Activated naive CD8-positive, alpha-beta T cell treated with anti-CD3 and anti-CD28 coated beads, Interleukin-2, amount 50 U/mL, for 24 hours (primary cell): ENCODE results near the gene ADAM10.

Source experiments
- ATAC-seq: fragments of 150-1000 bp; cut with Tn5 transposase; one replicate; pipeline ENCODE4 v1.10.0; 2021
- DNase-seq: peaks from one replicate; pipeline ENCODE4 v3.0.0; 2021
- H3K27ac Mint-ChIP-seq: one replicate; pipeline ENCODE4 v1.8.0; 2021; ENCODE audit warnings: mild to moderate bottlenecking, mixed read lengths
- H3K27me3 Mint-ChIP-seq: one replicate; pipeline ENCODE4 v1.8.0; 2021; ENCODE audit warnings: mixed read lengths
- H3K36me3 Mint-ChIP-seq: one replicate; pipeline ENCODE4 v1.8.0; 2021; ENCODE audit warnings: low read depth, mixed read lengths
- H3K4me1 Mint-ChIP-seq: one replicate; pipeline ENCODE4 v1.8.0; 2021; ENCODE audit warnings: mixed read lengths
- H3K4me3 Mint-ChIP-seq: one replicate; pipeline ENCODE4 v1.8.0; 2021; ENCODE audit warnings: mild to moderate bottlenecking, moderate library complexity, mixed read lengths
- H3K9me3 Mint-ChIP-seq: one replicate; pipeline ENCODE4 v1.8.0; 2021; ENCODE audit warnings: mixed read lengths

Gene ADAM10

DNA sequence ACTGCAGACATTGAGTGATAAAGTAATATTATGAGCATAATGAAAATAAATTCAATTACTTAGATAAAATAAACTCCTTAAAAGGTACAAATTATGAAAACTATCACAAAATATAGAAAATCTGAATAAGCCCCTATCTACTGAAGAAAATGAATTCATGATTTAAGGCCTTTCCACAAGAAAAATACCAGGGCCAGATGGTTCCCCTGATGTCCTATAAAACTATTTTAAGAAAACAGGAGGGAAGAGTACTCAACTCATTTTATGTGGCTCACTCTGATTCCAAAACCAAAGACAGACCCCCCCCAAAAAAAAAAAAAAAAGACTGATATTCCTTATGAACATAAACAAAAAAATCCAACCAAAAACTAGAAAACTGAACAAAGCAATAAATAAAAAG, 59.9 kb downstream of the ADAM10 start:
- DNase-seq: no peak
- H3K27me3 Mint-ChIP-seq: no peaks in the 10 kb centered on the region
- peaks cover 4% of the 10 kb centered on the region for H3K36me3 Mint-ChIP-seq
- ATAC-seq: no peak
- H3K9me3 Mint-ChIP-seq: no peaks in the 10 kb centered on the region
- H3K4me3 Mint-ChIP-seq: no peak overlapping the region
- peaks cover 35% of the 10 kb centered on the region for H3K4me1 Mint-ChIP-seq
- no peak overlapping the region for H3K27ac Mint-ChIP-seq

DNA sequence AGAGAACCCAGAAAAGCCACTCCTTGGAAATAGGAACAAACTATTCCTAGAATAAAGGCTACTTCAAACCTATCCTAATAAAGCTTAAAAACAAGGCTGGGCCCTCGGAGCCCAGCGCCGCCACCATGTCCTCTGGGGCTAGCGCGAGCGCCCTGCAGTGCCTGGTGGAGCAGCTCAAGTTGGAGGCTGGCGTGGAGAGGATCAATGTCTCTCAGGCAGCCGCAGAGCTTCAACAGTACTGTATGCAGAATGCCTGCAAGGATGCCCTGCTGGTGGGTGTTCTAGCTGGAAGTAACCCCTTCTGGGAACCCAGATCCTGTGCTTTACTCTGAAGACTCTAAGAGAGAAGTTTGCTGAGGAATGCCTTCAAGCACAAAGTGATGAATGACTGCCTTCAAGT, 63.2 kb downstream of the ADAM10 start:
- Mint-ChIP-seq H3K36me3 (peaks cover 6% of the 10 kb centered on the region), H3K4me1 (peaks cover 38% of the 10 kb centered on the region), H3K4me3 (no peak overlapping the region), H3K27me3 (no peaks in the 10 kb centered on the region), H3K27ac (no peak overlapping the region), H3K9me3 (no peaks in the 10 kb centered on the region)
- DNase-seq: no peak
- ATAC-seq: no peak

DNA sequence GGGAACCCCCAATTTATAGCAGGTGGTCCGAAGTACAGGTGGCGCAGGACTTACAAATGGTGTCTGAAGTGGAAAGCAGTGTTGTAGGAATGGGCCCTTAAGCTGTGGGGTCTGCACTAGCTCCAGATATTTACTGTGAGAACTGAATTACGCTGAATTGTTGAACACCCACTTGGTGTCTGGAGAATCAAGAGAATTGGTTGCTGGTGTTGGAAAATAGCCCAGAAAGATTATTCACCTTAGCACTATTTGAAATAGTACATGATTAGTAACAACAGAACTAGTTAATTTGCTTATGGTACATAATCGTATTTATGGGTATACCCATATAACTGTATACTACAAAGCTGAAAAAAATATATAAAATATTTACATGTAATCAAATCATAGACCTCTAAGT, 64.8 kb downstream of the ADAM10 start:
- H3K4me1 Mint-ChIP-seq: peaks cover 22% of the 10 kb centered on the region
- no peaks in the 10 kb centered on the region for H3K9me3 Mint-ChIP-seq
- peaks cover 6% of the 10 kb centered on the region for H3K36me3 Mint-ChIP-seq
- no peak overlapping the region for H3K4me3 Mint-ChIP-seq
- DNase-seq (no peak), ATAC-seq (no peak)
- H3K27ac Mint-ChIP-seq: no peak overlapping the region
- no peaks in the 10 kb centered on the region for H3K27me3 Mint-ChIP-seq

DNA sequence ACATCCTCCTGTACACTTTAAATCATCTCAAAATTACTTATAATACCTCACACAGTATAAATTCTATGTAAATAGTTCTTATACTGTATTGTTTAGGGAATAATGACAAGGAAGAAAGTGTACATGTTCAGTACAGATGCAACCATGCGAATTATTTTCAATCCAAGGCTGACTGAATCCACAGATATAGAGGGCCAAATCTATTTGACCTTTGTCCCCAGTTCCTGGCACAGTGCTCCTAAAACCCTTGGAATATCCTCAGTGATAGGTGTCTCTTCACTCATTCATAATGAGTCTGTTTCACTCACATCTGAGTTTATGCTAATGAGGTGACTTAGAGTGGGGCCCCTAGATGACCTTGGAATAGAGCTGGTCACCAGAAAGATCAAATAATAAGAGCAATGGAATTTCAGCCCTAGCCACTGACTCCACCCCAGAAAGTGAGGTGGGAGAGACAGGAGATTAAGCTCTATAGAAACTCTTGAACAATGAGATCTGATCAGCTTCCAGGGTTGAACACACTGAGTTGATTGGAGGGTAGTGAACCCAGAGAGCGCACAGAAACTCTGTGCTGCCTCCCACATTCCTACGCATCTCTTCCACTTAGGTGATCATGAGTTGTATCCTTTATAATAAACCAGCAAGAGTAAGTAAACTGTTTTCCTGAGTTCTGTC, 65.3 kb downstream of the ADAM10 start:
- no peak overlapping the region for H3K27ac Mint-ChIP-seq

DNA sequence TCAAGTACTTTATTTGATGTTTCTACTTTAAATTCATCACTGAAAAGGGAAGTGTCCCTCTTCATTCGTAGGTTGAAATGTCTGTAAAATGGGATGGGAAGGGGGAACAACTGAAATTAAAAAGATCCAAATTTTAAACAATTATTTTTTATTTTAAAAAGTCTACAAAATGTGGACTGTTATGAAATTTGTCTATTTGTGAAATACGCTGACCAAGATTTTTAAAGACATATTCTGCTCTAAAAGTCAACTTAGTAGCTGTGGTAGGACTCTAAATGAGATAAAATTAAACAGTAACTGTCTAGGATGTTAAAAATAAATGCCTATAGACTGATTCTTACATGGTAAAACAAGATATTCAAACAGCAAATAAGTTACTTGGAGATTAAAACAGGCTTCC, 67.3 kb downstream of the ADAM10 start:
- H3K4me3 Mint-ChIP-seq: no peak overlapping the region
- peaks cover 6% of the 10 kb centered on the region for H3K36me3 Mint-ChIP-seq
- H3K27ac Mint-ChIP-seq: no peak overlapping the region
- no peak for DNase-seq
- peaks cover 22% of the 10 kb centered on the region for H3K4me1 Mint-ChIP-seq
- no peaks in the 10 kb centered on the region for H3K9me3 Mint-ChIP-seq
- H3K27me3 Mint-ChIP-seq: no peaks in the 10 kb centered on the region
- no peak for ATAC-seq

More for the DNA sequence above, 65.3 kb downstream of the ADAM10 start:
- Mint-ChIP-seq H3K9me3 (no peaks in the 10 kb centered on the region), H3K36me3 (peaks cover 6% of the 10 kb centered on the region), H3K4me1 (peaks cover 21% of the 10 kb centered on the region), H3K4me3 (no peak overlapping the region), H3K27me3 (no peaks in the 10 kb centered on the region)
- no peak for ATAC-seq
- no peak for DNase-seq

DNA sequence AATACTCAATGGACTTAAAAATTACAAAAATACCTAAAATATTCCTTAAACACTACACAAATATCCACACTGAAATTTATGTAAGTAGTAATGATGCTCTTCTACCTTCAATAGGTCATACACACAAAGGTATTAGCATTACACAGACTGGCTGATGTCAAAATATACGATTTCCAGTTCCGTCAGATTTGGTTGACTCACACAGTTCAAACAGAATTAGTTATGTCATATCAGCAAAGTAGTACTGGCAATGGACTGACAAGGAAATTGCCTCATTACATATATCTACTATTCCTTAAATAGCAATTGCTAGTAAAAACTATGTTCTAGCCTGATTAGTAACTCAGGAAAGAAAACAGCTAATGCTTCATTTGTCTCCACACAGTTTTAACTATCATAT, 70.8 kb downstream of the ADAM10 start:
- DNase-seq: no peak
- no peak overlapping the region for H3K4me3 Mint-ChIP-seq
- no peaks in the 10 kb centered on the region for H3K36me3 Mint-ChIP-seq
- peaks cover 14% of the 10 kb centered on the region for H3K4me1 Mint-ChIP-seq
- ATAC-seq: no peak
- no peak overlapping the region for H3K27ac Mint-ChIP-seq
- H3K9me3 Mint-ChIP-seq: no peaks in the 10 kb centered on the region
- H3K27me3 Mint-ChIP-seq: no peaks in the 10 kb centered on the region

DNA sequence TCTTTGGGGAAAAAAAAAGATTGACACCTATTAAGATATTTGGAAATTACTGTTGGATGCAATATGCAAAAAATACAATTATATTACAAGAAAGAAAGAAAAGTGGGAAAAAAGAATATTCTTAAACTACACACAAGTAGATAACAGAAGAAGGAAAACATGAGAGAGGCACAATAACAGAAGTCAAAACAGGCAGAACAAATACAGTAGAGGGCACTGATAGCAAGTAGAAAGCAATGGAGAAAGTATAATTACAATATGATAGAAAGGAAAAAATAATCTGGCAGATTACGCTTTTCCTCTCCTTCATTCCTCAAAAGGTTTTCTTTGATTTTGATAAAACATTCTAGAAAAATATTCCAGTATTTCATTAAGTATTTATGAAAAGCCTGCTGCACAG, 72.1 kb downstream of the ADAM10 start:
- DNase-seq (no peak), ATAC-seq (no peak)
- H3K36me3 Mint-ChIP-seq: no peaks in the 10 kb centered on the region
- no peaks in the 10 kb centered on the region for H3K27me3 Mint-ChIP-seq
- no peak overlapping the region for H3K4me3 Mint-ChIP-seq
- no peak overlapping the region for H3K27ac Mint-ChIP-seq
- peaks cover 12% of the 10 kb centered on the region for H3K4me1 Mint-ChIP-seq
- no peaks in the 10 kb centered on the region for H3K9me3 Mint-ChIP-seq

DNA sequence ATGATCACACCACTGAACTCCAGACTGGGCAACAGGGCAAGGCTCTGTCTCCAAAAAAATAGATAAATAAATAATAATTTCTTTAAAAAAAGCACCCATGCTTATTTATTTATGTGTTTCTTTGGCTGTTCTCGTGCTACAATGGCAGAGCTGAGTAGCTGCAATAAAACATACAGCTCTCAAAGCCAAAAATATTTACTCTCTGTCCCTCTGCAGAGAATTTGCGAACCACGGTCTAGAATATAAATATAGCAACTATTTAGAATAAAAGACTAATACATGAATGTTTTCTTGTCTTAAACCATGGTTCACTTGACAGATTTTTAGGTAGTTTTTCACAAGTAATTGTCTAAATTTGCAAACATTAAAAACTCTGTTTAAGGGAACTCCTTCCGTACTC, 72.7 kb downstream of the ADAM10 start:
- Mint-ChIP-seq H3K4me3 (no peak overlapping the region), H3K36me3 (no peaks in the 10 kb centered on the region), H3K27me3 (no peaks in the 10 kb centered on the region), H3K27ac (no peak overlapping the region), H3K9me3 (no peaks in the 10 kb centered on the region), H3K4me1 (peaks cover 9% of the 10 kb centered on the region)
- ATAC-seq (no peak), DNase-seq (no peak)

DNA sequence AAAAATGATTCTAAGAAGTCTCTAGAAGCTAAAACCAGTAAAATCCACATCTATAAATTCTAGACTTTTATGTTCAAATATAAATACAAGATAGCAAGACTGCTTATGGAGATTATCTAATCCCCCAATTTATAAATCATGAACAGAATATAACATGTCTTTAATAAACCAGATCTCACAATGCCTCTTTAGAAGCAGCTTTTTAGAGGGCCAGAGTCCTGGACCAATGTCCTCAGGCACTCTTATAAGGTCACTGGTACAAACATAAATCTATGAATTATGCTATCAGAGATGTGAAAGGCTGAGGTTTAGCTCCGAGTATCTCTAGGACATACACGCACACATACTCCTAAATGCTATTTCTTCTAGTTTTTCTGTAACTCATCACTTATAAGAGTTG, 78.3 kb downstream of the ADAM10 start:
- Mint-ChIP-seq H3K4me3 (no peak overlapping the region), H3K27ac (no peak overlapping the region), H3K36me3 (peaks cover 5% of the 10 kb centered on the region), H3K9me3 (no peaks in the 10 kb centered on the region), H3K27me3 (no peaks in the 10 kb centered on the region), H3K4me1 (peaks cover 14% of the 10 kb centered on the region)
- no peak for ATAC-seq
- DNase-seq: no peak

DNA sequence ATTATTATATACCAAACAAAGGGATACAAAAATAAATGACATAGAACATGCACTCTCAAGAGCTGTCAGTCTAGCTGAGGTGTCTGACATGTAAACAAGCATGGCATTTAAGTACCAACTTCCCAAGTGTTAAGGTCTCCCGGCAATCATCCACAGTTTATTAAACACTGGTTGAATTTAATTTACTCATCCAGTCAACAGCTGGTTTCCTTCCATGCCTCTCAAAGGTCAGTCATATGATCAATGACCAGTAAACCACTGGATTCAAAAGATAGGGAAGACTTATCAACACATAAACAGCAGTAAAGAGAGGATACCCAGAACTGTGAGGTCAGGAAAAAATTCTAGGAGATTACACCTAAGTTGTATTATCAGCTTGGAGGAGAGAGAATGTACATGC, 80.4 kb downstream of the ADAM10 start:
- Mint-ChIP-seq H3K36me3 (peaks cover 14% of the 10 kb centered on the region), H3K4me1 (peaks cover 18% of the 10 kb centered on the region), H3K4me3 (no peak overlapping the region), H3K27me3 (no peaks in the 10 kb centered on the region), H3K27ac (no peak overlapping the region), H3K9me3 (peaks cover 4% of the 10 kb centered on the region)
- ATAC-seq: no peak
- no peak for DNase-seq

DNA sequence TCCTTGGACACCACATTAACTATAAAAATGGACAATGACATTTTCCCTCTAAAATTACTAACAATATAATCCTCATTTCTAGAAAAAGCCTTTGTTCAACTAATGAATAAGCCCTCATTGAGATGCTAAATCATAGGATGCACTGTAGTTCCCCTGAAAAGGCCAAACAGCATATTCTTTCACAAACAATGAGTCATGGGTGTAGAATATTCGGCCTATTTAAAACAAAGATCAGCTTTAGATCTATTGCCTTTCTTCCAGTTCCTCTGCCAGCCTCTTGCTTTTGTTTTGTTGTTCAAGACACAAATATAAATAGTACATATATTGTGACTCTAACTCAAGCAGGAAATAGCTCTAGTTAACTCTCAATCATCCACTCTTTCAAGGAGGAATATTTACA, 82.5 kb downstream of the ADAM10 start:
- H3K4me1 Mint-ChIP-seq: peaks cover 18% of the 10 kb centered on the region
- H3K27ac Mint-ChIP-seq: no peak overlapping the region
- peaks cover 28% of the 10 kb centered on the region for H3K36me3 Mint-ChIP-seq
- H3K4me3 Mint-ChIP-seq: no peak overlapping the region
- DNase-seq (no peak), ATAC-seq (no peak)
- no peaks in the 10 kb centered on the region for H3K27me3 Mint-ChIP-seq
- H3K9me3 Mint-ChIP-seq: peaks cover 4% of the 10 kb centered on the region

DNA sequence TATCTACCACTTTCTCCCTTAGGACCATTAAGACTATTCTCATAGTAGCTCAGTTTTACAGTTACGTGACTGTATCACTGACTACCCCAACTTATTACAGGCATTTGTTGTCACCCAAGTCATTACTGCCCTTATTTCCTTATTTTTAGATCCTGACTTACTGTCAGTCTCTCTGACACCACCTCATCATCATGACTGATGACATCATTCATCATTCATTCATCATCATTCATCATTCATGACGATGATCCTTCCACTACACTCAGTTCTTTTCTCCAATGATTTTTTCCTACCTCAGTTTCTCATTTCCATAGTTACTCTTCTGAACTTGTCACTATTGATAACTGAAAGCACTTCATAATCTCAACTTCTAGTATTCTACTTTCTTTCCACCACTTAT, 83.8 kb downstream of the ADAM10 start:
- Mint-ChIP-seq H3K4me1 (peaks cover 18% of the 10 kb centered on the region), H3K27ac (no peak overlapping the region), H3K4me3 (no peak overlapping the region), H3K27me3 (no peaks in the 10 kb centered on the region), H3K36me3 (peaks cover 39% of the 10 kb centered on the region), H3K9me3 (peaks cover 4% of the 10 kb centered on the region)
- no peak for DNase-seq
- no peak for ATAC-seq

DNA sequence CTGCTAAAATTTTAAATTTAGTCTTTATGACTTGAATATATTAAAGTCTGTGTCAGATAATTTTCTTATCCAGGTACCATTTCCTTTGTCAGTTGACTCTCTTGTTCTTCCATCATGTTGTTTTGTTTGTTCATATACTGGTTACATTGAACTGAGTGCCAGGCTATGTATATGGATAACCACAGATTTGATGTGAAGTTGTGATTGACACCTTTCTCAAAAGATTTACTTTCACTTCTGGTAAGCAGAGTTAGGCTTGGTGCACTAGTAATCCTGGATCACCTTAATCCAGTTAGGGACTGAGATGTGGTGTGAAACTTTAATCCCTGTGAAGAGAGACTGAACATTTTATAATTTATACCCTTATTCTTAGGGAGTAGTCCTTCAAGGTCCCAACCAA, 99.4 kb downstream of the ADAM10 start:
- Mint-ChIP-seq H3K9me3 (no peaks in the 10 kb centered on the region), H3K36me3 (peaks cover 19% of the 10 kb centered on the region), H3K4me3 (no peak overlapping the region), H3K27ac (no peak overlapping the region), H3K27me3 (no peaks in the 10 kb centered on the region), H3K4me1 (no peaks in the 10 kb centered on the region)
- DNase-seq: no peak
- ATAC-seq: no peak

DNA sequence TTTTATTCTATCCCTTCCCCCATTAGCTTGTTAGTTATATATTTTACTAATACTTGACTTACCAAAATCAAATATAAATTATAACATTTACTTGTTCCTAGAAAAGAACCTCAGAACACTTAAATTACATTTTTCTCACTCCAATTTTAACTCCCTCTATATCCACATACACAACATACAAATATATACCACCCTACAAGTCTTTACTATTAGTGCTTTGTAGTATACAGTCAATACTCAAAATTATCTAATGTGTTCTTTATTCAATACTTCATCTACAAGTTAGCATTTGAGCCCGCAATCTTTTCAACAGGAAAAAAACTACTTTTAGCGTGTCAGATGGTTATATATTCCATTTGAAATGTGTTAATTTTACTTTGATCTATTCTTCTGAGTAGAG, 100.3 kb downstream of the ADAM10 start:
- Mint-ChIP-seq H3K4me3 (no peak overlapping the region), H3K27ac (no peak overlapping the region), H3K27me3 (no peaks in the 10 kb centered on the region), H3K4me1 (no peaks in the 10 kb centered on the region), H3K36me3 (peaks cover 13% of the 10 kb centered on the region), H3K9me3 (no peaks in the 10 kb centered on the region)
- DNase-seq (no peak), ATAC-seq (no peak)

DNA sequence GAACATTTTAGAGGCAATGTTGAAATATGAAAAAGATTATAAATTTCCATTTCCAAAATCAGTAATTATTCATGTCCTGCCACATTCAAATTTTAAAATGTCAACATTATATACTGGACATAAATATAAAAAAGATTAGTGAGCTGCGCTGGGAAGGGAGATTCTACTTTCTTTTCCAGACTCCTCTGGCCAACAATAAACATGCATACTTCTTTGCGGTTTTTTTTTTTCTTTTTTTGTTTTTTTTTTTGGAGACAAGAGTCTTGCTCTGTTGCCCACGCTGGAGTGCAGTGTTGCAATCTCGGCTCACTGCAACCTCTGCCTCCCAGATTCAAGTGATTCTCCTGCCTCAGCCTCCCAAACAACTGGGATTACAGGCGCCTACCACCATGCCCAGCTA, 105.5 kb downstream of the ADAM10 start:
- H3K36me3 Mint-ChIP-seq: peaks cover 24% of the 10 kb centered on the region
- H3K27ac Mint-ChIP-seq: no peak overlapping the region
- H3K4me1 Mint-ChIP-seq: peaks cover 11% of the 10 kb centered on the region
- ATAC-seq (no peak), DNase-seq (no peak)
- H3K9me3 Mint-ChIP-seq: no peaks in the 10 kb centered on the region
- H3K4me3 Mint-ChIP-seq: no peak overlapping the region
- H3K27me3 Mint-ChIP-seq: no peaks in the 10 kb centered on the region

DNA sequence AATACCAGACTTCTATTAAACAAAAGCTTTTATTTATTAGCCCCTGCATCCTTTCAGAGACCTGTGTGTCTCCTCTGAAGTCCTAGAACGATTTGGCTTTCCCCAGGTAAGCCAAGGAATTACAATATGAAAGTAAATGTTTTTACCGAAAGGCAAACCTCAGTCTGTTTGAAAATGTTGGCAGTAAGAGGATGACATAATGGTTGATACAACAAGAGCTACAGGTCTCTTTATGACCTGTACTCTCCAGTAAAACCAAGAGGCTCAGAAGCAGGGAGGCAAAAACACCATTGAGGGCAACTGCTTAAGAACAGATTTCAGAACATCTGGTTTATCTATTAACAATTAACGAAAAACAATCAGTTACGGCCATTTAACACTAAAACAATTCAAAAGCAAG, 107.8 kb downstream of the ADAM10 start:
- no peaks in the 10 kb centered on the region for H3K27me3 Mint-ChIP-seq
- no peak overlapping the region for H3K4me3 Mint-ChIP-seq
- ATAC-seq (no peak), DNase-seq (no peak)
- no peak overlapping the region for H3K27ac Mint-ChIP-seq
- H3K9me3 Mint-ChIP-seq: peaks cover 4% of the 10 kb centered on the region
- H3K36me3 Mint-ChIP-seq: peaks cover 37% of the 10 kb centered on the region
- H3K4me1 Mint-ChIP-seq: peaks cover 15% of the 10 kb centered on the region
